ENCODE results near the gene GAS7.

GAS7 gene

DNA sequence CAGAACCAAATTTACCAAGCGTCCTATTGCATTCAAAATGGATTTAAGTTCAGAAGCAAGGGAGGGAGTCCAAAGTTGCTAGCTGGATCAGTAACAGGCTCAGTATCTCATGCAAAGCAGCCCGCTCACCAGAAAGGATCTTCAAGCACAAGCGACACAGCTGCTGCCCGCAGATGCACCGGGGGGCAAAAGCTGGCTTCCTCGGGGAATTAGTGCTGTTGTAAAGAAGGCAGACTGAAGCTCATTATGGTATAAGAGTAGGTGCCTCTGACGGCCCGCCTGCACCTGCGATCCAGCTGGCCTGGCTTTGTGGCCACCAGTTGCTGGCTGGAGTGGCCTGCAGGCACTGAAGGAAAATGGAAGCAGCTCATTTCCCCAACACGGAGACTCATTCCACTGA, 165.0 kb downstream of the GAS7 start:
- TF ChIP-seq, protein P1, sequence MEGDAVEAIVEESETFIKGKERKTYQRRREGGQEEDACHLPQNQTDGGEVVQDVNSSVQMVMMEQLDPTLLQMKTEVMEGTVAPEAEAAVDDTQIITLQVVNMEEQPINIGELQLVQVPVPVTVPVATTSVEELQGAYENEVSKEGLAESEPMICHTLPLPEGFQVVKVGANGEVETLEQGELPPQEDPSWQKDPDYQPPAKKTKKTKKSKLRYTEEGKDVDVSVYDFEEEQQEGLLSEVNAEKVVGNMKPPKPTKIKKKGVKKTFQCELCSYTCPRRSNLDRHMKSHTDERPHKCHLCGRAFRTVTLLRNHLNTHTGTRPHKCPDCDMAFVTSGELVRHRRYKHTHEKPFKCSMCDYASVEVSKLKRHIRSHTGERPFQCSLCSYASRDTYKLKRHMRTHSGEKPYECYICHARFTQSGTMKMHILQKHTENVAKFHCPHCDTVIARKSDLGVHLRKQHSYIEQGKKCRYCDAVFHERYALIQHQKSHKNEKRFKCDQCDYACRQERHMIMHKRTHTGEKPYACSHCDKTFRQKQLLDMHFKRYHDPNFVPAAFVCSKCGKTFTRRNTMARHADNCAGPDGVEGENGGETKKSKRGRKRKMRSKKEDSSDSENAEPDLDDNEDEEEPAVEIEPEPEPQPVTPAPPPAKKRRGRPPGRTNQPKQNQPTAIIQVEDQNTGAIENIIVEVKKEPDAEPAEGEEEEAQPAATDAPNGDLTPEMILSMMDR (IDR thresholded peaks at IDR 0.05; ENCODE audit: low read depth, low read length, missing control alignments): no peak
- DNase-seq (ENCODE audit: low read depth): no peak
- H3K4me3 ChIP-seq (ENCODE audit: low read depth, low read length): no peak overlapping the region

DNA sequence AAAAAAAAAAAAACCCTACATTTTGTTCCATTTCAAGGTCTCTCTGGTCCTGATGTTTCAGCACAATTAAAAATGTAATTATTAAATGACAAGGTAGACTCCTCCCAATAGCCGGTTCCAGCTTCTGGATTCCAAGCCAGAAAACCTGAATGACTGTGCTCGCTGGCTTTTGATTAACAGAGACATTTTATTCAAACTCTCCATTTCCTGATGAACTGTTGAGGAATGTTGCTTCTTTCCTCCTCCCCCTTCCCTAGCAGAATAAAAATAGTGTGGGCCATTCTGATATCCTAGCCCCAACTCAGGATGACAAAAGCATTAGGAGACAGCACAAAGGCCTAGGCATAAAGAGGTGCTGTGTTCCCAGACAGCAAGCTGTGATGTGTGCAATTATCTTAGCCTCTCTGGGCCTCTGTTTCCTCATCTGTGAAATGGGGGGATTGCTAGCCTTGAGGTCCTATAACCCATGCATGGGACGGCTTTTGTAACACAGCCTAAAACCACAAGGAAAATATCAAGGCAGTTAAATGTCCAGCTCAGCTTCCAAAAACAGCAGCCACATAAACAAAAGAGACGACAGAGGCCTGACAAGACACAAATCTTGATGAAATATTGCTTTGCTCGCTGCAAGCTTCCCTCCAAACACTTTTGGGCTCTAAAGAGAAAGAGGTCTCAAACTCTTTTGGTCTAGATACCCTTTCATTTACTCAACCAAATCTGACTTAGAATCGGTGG, 166.1 kb downstream of the GAS7 start:
- TF ChIP-seq, protein P1 (IDR thresholded peaks at IDR 0.05; ENCODE audit: low read depth, low read length, missing control alignments): no peak
- no peak for DNase-seq (ENCODE audit: low read depth)
- H3K4me3 ChIP-seq (ENCODE audit: low read depth, low read length): no peak overlapping the region

DNA sequence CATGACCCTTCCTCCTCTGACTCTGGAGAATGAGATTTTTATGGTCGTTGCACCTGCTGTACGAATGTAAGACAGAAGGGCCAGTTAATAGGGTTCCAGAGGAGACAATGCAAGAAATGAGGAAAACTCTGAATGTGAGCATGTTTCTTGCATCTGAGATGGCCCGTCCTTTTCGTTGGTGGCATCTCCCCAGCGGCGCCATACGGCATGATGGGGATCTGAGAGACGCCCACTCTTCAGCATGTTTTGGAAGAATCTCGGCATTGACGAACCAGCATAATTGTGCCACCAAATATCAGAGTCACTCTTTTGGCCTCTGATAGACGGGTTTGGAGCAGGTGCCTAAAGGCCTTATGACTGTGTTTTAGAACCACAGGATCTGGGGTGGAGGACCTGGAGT, 166.8 kb downstream of the GAS7 start:
- DNase-seq (ENCODE audit: low read depth): no peak
- no peak overlapping the region for H3K4me3 ChIP-seq (ENCODE audit: low read depth, low read length)
- TF ChIP-seq, protein P1 (IDR thresholded peaks at IDR 0.05; ENCODE audit: low read depth, low read length, missing control alignments): no peak

DNA sequence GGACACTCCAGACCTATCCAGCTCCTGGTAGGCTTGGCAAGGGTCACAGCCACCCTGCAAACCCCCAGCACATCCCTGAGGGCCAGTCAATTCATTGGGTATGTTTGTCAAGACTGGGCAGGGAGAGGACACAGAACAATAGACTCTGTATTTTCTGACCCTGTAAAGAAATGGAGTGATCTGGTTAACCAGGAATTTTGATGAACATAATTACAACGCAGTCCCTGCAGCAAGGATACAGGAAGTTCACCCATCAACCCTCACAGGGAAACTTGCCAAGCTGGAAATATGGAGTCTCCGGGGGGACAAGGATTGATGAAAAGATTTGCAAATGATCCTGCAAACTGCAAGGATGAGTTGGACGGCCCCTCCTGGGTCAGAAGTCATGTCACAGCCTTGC, 167.3 kb downstream of the GAS7 start:
- DNase-seq (ENCODE audit: low read depth): no peak
- no peak overlapping the region for H3K4me3 ChIP-seq (ENCODE audit: low read depth, low read length)
- TF ChIP-seq, protein P1 (IDR thresholded peaks at IDR 0.05; ENCODE audit: low read depth, low read length, missing control alignments): no peak

DNA sequence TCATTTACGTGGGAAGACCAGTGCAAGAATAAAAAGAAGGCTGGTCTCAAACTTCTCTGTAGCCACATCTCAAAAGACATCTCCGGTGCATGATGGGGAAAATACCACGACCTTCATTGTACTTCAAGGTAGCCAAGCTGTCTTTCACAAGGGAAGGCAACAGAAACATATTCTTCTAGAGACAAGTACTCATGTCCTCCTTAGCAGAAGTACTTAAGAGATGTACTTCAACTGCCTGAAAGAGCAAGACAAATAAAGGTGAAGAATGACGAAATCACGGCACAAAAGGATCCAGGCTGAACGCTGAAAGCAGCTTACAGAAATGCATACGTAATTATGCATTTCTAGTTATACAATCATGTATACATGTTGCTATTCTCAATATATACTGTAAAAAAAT, 169.3 kb downstream of the GAS7 start:
- DNase-seq (ENCODE audit: low read depth): no peak
- TF ChIP-seq, protein P1 (IDR thresholded peaks at IDR 0.05; ENCODE audit: low read depth, low read length, missing control alignments): no peak
- H3K4me3 ChIP-seq (ENCODE audit: low read depth, low read length): no peak overlapping the region

DNA sequence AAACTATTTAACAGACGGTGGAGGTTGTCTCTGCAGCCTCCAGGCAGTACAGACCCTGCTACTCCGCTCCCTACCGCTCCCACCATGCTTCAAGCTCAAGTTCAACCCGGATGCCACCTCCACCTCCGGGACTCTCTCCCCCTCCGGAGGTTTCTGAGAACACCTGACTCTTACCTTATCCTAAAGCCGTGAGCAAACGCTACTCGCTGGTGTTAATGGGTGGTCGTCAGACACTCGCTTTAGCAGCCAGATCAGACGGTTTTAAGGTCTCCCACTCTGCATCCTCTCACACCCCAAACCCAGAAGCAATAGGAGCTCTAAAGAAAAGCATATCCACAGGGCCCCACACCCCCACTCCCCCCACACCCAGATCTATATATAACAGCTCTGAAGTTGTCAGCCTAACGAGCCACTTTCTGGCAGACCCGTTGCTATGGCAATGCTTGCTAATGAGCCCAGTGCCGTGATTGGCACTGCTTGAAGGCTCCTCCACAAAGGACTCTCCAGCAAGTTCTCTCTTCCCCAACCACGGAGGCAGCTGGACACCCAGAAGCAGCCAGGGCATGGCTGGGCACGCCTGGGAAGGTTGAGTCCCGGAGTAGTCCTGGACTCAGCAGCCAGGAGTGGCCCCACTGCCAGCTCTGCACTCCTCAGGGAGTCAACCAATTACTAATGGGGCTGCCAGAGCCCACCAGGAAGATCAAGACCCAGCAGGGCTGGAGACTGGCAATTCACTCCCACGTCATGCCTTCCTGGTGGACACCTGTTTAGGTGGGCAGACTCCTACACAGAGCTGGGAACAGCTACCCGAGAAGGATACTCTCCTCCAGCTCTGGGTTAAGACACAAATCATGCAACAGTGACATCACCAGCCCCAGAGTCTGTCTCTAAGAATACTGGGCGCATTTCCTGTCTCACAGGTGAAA, 172.2 kb downstream of the GAS7 start:
- no peak for DNase-seq (ENCODE audit: low read depth)
- TF ChIP-seq, protein P1 (IDR thresholded peaks at IDR 0.05; ENCODE audit: low read depth, low read length, missing control alignments): no peak
- no peak overlapping the region for H3K4me3 ChIP-seq (ENCODE audit: low read depth, low read length)

All from GM12864 (cell line).